ENCODE measurements around the gene COTL1. TPM values are rescaled to one million over a fixed set of nuclear protein-coding genes. Genes with fewer than 3 reads are reported as not detected.

Gene COTL1
- total RNA-seq, 2 experiments from 2014 or later: 125 to 232 TPM

DNA sequence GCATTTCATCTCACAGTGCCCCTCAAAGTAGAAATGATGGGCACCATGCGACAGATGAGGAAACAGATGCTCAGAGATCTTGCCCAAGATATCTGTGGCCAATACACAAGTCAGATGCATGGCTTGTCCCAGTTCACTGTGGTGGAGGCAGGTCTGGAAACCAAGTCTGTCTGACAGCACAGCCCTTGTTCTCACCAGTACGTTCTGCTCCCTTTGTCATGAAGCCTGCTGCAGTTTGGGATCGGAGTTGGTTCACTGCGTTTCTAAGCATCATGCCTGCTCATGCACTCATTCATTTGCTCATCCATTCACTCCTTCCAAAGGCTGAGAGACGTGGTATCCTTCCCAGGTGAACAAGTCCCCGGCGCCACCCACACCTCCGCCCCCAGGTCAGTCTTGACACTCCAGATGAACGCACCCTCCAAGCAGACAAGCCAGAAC lies 86.2 kb downstream of the COTL1 start:
- CTCF ChIA-PET (ENCODE audit: unreplicated experiment): no interaction called here
- H2AFZ ChIP-seq (ENCODE audit: low read length): no peak overlapping the region
- no peak overlapping the region for H3K4me2 ChIP-seq (ENCODE audit: low read length)

DNA sequence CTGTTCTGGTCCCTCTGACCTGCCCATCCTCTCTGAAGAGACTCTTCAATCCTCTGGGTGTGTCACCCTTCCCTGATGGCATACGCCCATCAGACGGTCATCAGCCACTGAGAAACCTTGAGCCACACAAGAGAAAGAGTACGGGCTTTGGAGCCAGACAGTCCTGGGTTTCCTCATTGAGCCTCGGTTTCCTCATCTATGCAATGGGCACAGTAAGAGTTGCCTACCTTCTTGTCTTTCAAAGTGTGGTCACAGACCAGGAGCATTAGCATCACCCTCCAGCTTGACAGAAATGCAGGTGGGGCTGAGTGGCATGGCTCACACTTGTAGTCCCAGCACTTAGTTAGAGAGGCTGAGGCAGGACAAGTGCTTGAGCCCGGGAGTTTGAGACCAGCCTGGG lies 87.3 kb downstream of the COTL1 start:
- intact Hi-C loops (cut with micrococcal nuclease; ENCODE audit: unreplicated experiment): no loop called here
- ChIA-PET CTCF (ENCODE audit: unreplicated experiment) (no interaction called here), POLR2A (no interaction called here)
- BruUV-seq (replicated peaks): no TSS peak
- no peaks in the 10 kb centered on the region for H3K4me1 ChIP-seq (ENCODE audit: insufficient read depth, low read length, poor library complexity, severe bottlenecking)
- H3K9me2 ChIP-seq (ENCODE audit: insufficient read depth, low read length): no peaks in the 10 kb centered on the region
- TF ChIP-seq, protein P1, sequence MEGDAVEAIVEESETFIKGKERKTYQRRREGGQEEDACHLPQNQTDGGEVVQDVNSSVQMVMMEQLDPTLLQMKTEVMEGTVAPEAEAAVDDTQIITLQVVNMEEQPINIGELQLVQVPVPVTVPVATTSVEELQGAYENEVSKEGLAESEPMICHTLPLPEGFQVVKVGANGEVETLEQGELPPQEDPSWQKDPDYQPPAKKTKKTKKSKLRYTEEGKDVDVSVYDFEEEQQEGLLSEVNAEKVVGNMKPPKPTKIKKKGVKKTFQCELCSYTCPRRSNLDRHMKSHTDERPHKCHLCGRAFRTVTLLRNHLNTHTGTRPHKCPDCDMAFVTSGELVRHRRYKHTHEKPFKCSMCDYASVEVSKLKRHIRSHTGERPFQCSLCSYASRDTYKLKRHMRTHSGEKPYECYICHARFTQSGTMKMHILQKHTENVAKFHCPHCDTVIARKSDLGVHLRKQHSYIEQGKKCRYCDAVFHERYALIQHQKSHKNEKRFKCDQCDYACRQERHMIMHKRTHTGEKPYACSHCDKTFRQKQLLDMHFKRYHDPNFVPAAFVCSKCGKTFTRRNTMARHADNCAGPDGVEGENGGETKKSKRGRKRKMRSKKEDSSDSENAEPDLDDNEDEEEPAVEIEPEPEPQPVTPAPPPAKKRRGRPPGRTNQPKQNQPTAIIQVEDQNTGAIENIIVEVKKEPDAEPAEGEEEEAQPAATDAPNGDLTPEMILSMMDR (conservative IDR thresholded peaks at IDR 0.05; ENCODE audit: low read length): no peak
- no peak for TF ChIP-seq EZH2phosphoT487 (IDR thresholded peaks at IDR 0.05; ENCODE audit: borderline replicate concordance, low read depth, low read length)
- no peak overlapping the region for H3K4me3 ChIP-seq (ENCODE audit: low read depth, low read length, poor library complexity, severe bottlenecking)
- H2AFZ ChIP-seq (ENCODE audit: low read length): no peak overlapping the region
- H4K20me1 ChIP-seq (ENCODE audit: insufficient read depth, low read length): no peaks in the 10 kb centered on the region
- H3K27ac ChIP-seq (ENCODE audit: low read depth, low read length, poor library complexity, severe bottlenecking): no peak overlapping the region
- no peaks in the 10 kb centered on the region for H3K79me2 ChIP-seq (ENCODE audit: insufficient read depth, low read depth, low read length)
- DNase-seq (ENCODE audit: low spot score): no peak
- no peaks in the 10 kb centered on the region for H3K36me3 ChIP-seq (ENCODE audit: insufficient read depth, low read length)
- no peak overlapping the region for H3K4me2 ChIP-seq (ENCODE audit: low read length)
- no peaks in the 10 kb centered on the region for H3K9me3 ChIP-seq (ENCODE audit: low read length)

More for the DNA sequence above, 86.2 kb downstream of the COTL1 start:
- DNase-seq (ENCODE audit: low spot score): no peak
- Histone ChIP-seq H3K79me2 (ENCODE audit: insufficient read depth, low read depth, low read length) (no peaks in the 10 kb centered on the region), H3K36me3 (ENCODE audit: insufficient read depth, low read length) (no peaks in the 10 kb centered on the region), H3K27ac (ENCODE audit: low read depth, low read length, poor library complexity, severe bottlenecking) (no peak overlapping the region), H3K9me2 (ENCODE audit: insufficient read depth, low read length) (no peaks in the 10 kb centered on the region), H3K4me1 (ENCODE audit: insufficient read depth, low read length, poor library complexity, severe bottlenecking) (no peaks in the 10 kb centered on the region), H4K20me1 (ENCODE audit: insufficient read depth, low read length) (no peaks in the 10 kb centered on the region), H3K4me3 (ENCODE audit: low read depth, low read length, poor library complexity, severe bottlenecking) (no peak overlapping the region), H3K9me3 (ENCODE audit: low read length) (no peaks in the 10 kb centered on the region)
- no TSS peak for BruUV-seq (replicated peaks)
- TF ChIP-seq, protein P1 (conservative IDR thresholded peaks at IDR 0.05; ENCODE audit: low read length): no peak
- no peak for TF ChIP-seq EZH2phosphoT487 (IDR thresholded peaks at IDR 0.05; ENCODE audit: borderline replicate concordance, low read depth, low read length)
- intact Hi-C loops (cut with micrococcal nuclease; ENCODE audit: unreplicated experiment): no loop called here
- POLR2A ChIA-PET: no interaction called here

DNA sequence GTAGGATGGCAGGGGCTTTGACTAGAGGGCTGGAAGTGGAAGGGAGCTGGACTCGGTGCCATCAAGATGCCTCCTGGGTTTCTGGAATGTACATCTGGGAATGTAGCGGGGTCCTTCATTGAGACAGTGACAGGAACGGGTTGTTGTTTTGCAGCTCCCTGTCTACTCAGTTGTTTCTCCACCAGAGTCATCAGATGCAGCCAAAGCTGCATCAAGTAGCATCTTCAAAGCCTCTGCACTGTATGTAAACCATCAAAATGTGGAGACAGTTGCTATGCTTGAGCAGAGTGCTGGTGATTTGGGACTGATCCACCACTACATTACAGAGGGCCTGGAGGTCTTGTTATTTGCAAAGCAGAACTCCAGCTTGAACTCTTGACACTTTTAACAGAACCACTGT lies 88.3 kb downstream of the COTL1 start:
- POLR2A ChIA-PET: interaction anchor here (0.5 to 0.6 kb wide), 2 partner anchors 22 to 127 kb away, joined by 3 read pairs; no protein-coding TSS in a partner anchor
- CTCF ChIA-PET (ENCODE audit: unreplicated experiment): no interaction called here
- Histone ChIP-seq H3K36me3 (ENCODE audit: insufficient read depth, low read length) (no peaks in the 10 kb centered on the region), H3K4me3 (ENCODE audit: low read depth, low read length, poor library complexity, severe bottlenecking) (no peak overlapping the region), H3K4me2 (ENCODE audit: low read length) (no peak overlapping the region), H3K9me2 (ENCODE audit: insufficient read depth, low read length) (no peaks in the 10 kb centered on the region), H3K79me2 (ENCODE audit: insufficient read depth, low read depth, low read length) (no peaks in the 10 kb centered on the region), H3K4me1 (ENCODE audit: insufficient read depth, low read length, poor library complexity, severe bottlenecking) (no peaks in the 10 kb centered on the region), H4K20me1 (ENCODE audit: insufficient read depth, low read length) (no peaks in the 10 kb centered on the region), H3K9me3 (ENCODE audit: low read length) (no peaks in the 10 kb centered on the region), H3K27ac (ENCODE audit: low read depth, low read length, poor library complexity, severe bottlenecking) (no peak overlapping the region), H2AFZ (ENCODE audit: low read length) (no peak overlapping the region)
- intact Hi-C loops (cut with micrococcal nuclease; ENCODE audit: unreplicated experiment): no loop called here
- TF ChIP-seq, protein P1 (conservative IDR thresholded peaks at IDR 0.05; ENCODE audit: low read length): no peak
- TF ChIP-seq EZH2phosphoT487 (IDR thresholded peaks at IDR 0.05; ENCODE audit: borderline replicate concordance, low read depth, low read length): no peak
- no peak for DNase-seq (ENCODE audit: low spot score)
- BruUV-seq (replicated peaks): no TSS peak

Measured in OCI-LY7 (cell line).